Calu3 (cell line): Measurements from ENCODE around the gene CPT2. TPM values are rescaled to one million over a fixed set of nuclear protein-coding genes. Genes with fewer than 3 reads are reported as not detected.

Experiments
- Bru-seq: library from RNA; stranded (reverse); fragments of 400-500 nt; gene quantifications from one replicate; lab custom pipeline; 2021; lab: Mats Ljungman, UMichigan
- BruChase-seq, 2 experiments: library from RNA; stranded (reverse); fragments of 400-500 nt; gene quantifications; one replicate each; lab custom pipeline; 2021; lab: Mats Ljungman, UMichigan
- BruUV-seq: library from RNA; stranded (reverse); fragments of 400-500 nt; replicated peaks from 2 replicates; lab custom pipeline; 2021; lab: Mats Ljungman, UMichigan
- CTCF ChIA-PET: fragments of 300-600 bp; sonication (Branson Sonifier 250); formaldehyde crosslinking; loops from one replicate; lab custom pipeline; 2022; ENCODE audit warnings: antibody characterized with exemption; lab: Charles Lee
- DNase-seq: peaks from one replicate; pipeline ENCODE4 v3.0.0; 2022
- H3K27ac Mint-ChIP-seq: one replicate; pipeline ENCODE4 v1.8.0; 2022; ENCODE audit warnings: mixed read lengths; ENCODE audit not compliant: unreplicated experiment
- H3K27me3 Mint-ChIP-seq: one replicate; pipeline ENCODE4 v1.8.0; 2022; ENCODE audit warnings: mixed read lengths; ENCODE audit not compliant: unreplicated experiment
- H3K36me3 Mint-ChIP-seq: one replicate; pipeline ENCODE4 v1.8.0; 2022; ENCODE audit warnings: mild to moderate bottlenecking, moderate library complexity, mixed read lengths; ENCODE audit not compliant: insufficient read depth, unreplicated experiment
- H3K4me1 Mint-ChIP-seq: one replicate; pipeline ENCODE4 v1.8.0; 2022; ENCODE audit warnings: mild to moderate bottlenecking, low read depth, mixed read lengths; ENCODE audit not compliant: unreplicated experiment
- H3K4me3 Mint-ChIP-seq: one replicate; pipeline ENCODE4 v1.8.0; 2022; ENCODE audit warnings: mild to moderate bottlenecking, low read depth, moderate library complexity, mixed read lengths; ENCODE audit not compliant: unreplicated experiment
- H3K9me3 Mint-ChIP-seq: one replicate; pipeline ENCODE4 v1.8.0; 2022; ENCODE audit warnings: low read depth, mixed read lengths; ENCODE audit not compliant: unreplicated experiment
- intact Hi-C: fragments of 100-400 bp; cut with micrococcal nuclease; formaldehyde crosslinking; loops from one replicate; pipeline ENCODE4 v1.10.0; 2022; ENCODE audit not compliant: unreplicated experiment
- long read RNA-seq: library from polyadenylated mRNA; stranded (forward); transcript quantifications from one replicate; pipeline ENCODE4 v2.0.0, GENCODE V29; 2022
- total RNA-seq: library from RNA; stranded (reverse); gene quantifications from 2 replicates; pipeline ENCODE4 v1.2.3, GENCODE V29; 2022
- TF ChIP-seq, protein P1 (sequence below): fragments of 200-600 bp; IDR thresholded peaks from one replicate; pipeline ENCODE4 v1.8.0; 2022; ENCODE audit warnings: antibody characterized with exemption; ENCODE audit not compliant: unreplicated experiment

Gene CPT2
- 18.5 and 23.5 TPM in 2 replicates for total RNA-seq
- percentile 71 among the genes with signal in this experiment for Bru-seq, nascent RNA
- percentile 52 among the genes with signal in this experiment for BruChase-seq, experiment 1, labeled RNA remaining after a 6-hour chase
- percentile 64 among the genes with signal in this experiment for BruChase-seq, experiment 2, labeled RNA remaining after a 2-hour chase
- long read RNA-seq, transcript CPT2-201 (5 exons, 3,094 nt), result major isoform, 33 of 38 reads
- long read RNA-seq, partial matches to known transcripts, result 3 of 38 reads
- long read RNA-seq, other reads (novel, unspliced or antisense), result 1 of 38 reads

GRCh38 chr1:53196485-53197290, at the start of gene CPT2:
Gene CPT2, plus strand, starts transcription at chr1:53196824. Its CDS starts 120 bp downstream, at chr1:53196944.
- Mint-ChIP-seq H3K4me3 (peak within 1 kb of the TSS; percentile 87), H3K9me3 (no peaks in the 10 kb centered on the region), H3K36me3 (peaks cover 22% of the 10 kb centered on the region), H3K27me3 (no peaks in the 10 kb centered on the region), H3K4me1 (peaks cover 42% of the 10 kb centered on the region), H3K27ac (peak within 1 kb of the TSS; percentile 86)
- CTCF ChIA-PET, result no interaction called here
- BruUV-seq, result no TSS peak
- TF ChIP-seq, protein P1, sequence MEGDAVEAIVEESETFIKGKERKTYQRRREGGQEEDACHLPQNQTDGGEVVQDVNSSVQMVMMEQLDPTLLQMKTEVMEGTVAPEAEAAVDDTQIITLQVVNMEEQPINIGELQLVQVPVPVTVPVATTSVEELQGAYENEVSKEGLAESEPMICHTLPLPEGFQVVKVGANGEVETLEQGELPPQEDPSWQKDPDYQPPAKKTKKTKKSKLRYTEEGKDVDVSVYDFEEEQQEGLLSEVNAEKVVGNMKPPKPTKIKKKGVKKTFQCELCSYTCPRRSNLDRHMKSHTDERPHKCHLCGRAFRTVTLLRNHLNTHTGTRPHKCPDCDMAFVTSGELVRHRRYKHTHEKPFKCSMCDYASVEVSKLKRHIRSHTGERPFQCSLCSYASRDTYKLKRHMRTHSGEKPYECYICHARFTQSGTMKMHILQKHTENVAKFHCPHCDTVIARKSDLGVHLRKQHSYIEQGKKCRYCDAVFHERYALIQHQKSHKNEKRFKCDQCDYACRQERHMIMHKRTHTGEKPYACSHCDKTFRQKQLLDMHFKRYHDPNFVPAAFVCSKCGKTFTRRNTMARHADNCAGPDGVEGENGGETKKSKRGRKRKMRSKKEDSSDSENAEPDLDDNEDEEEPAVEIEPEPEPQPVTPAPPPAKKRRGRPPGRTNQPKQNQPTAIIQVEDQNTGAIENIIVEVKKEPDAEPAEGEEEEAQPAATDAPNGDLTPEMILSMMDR, result no peak
- intact Hi-C loops, result loop anchor here (5.0 kb wide), 1 partner anchor 494 kb away; no protein-coding TSS in a partner anchor
- peak; percentile 93 for DNase-seq

- Mint-ChIP-seq H3K27me3 (no peaks in the 10 kb centered on the region), H3K36me3 (peaks cover 14% of the 10 kb centered on the region), H3K9me3 (no peaks in the 10 kb centered on the region), H3K4me1 (peaks cover 28% of the 10 kb centered on the region), H3K27ac (no peak overlapping the region), H3K4me3 (no peak overlapping the region)
- DNase-seq, result no peak
- intact Hi-C loops, result no loop called here
- CTCF ChIA-PET, result no interaction called here
- TF ChIP-seq, protein P1, result no peak
- no TSS peak for BruUV-seq
These were observed 49.5 kb upstream of the CPT2 start for GRCh38 chr1:53147174-53147573.

- no peak for DNase-seq
- CTCF ChIA-PET, result interaction anchor here (0.7 kb wide), 1 partner anchor 10 kb away, joined by 3 read pairs; no protein-coding TSS in a partner anchor
- TF ChIP-seq, protein P1, result no peak
- BruUV-seq, result no TSS peak
- intact Hi-C loops, result no loop called here
- H3K27ac Mint-ChIP-seq, result no peak overlapping the region
- H3K27me3 Mint-ChIP-seq, result no peaks in the 10 kb centered on the region
- peaks cover 14% of the 10 kb centered on the region for H3K36me3 Mint-ChIP-seq
- H3K4me3 Mint-ChIP-seq, result no peak overlapping the region
- H3K4me1 Mint-ChIP-seq, result peaks cover 28% of the 10 kb centered on the region
- no peaks in the 10 kb centered on the region for H3K9me3 Mint-ChIP-seq
These were observed 48.5 kb upstream of the CPT2 start for GRCh38 chr1:53148123-53148522.

GRCh38 chr1:53153752-53154151, 42.9 kb upstream of the CPT2 start:
- CTCF ChIA-PET, result interaction anchor here (0.5 kb wide), 1 partner anchor 140 kb away, joined by 3 read pairs; no protein-coding TSS in a partner anchor
- BruUV-seq, result no TSS peak
- DNase-seq, result no peak
- H3K4me3 Mint-ChIP-seq, result no peak overlapping the region
- no peaks in the 10 kb centered on the region for H3K4me1 Mint-ChIP-seq
- H3K27me3 Mint-ChIP-seq, result no peaks in the 10 kb centered on the region
- intact Hi-C loops, result no loop called here
- peaks cover 4% of the 10 kb centered on the region for H3K36me3 Mint-ChIP-seq
- no peak overlapping the region for H3K27ac Mint-ChIP-seq
- no peaks in the 10 kb centered on the region for H3K9me3 Mint-ChIP-seq
- TF ChIP-seq, protein P1, result no peak
